Psoas muscle (tissue), 8 donors: Measurements from ENCODE around the gene MAP3K5. TPM values are rescaled to one million over a fixed set of nuclear protein-coding genes. Genes with fewer than 3 reads are reported as not detected.

ENCODE experiments used
- ATAC-seq, 4 donors: fragments of 200-7000 bp; cut with Tn5 transposase; one replicate each; pipeline ENCODE4 v1.9.1; 2020; ENCODE audit warnings: moderate library complexity in 3 of 4, mild to moderate bottlenecking in 2 of 4
- DNase-seq, 2 donors: peaks; one replicate each; pipeline ENCODE4 v3.0.0-alpha.2; 2020
- H3K27ac ChIP-seq: fragments of 200-600 bp; one replicate; pipeline ENCODE4 v1.8.0; 2022
- H3K27me3 ChIP-seq, 3 donors: fragments of 200-600 bp in 1 of 3; one replicate each; pipeline versions ENCODE4 v1.6.1 to v1.8.0; 2013 to 2022; ENCODE audit warnings: low read length in 2 of 3, mild to moderate bottlenecking in 2 of 3, moderate library complexity in 1 of 3; ENCODE audit not compliant: insufficient read depth in 3 of 3
- H3K36me3 ChIP-seq, 2 donors: fragments of 200-600 bp in 1 of 2; one replicate each; pipeline versions ENCODE4 v1.6.1 to v1.8.0; 2013 to 2022; ENCODE audit warnings: low read depth in 1 of 2, mild to moderate bottlenecking in 1 of 2, moderate library complexity in 1 of 2; ENCODE audit not compliant: insufficient read depth in 1 of 2
- H3K4me1 ChIP-seq: fragments of 200-600 bp; one replicate; pipeline ENCODE4 v1.8.0; 2022
- H3K4me3 ChIP-seq: fragments of 200-600 bp; one replicate; pipeline ENCODE4 v1.8.0; 2022; ENCODE audit warnings: mild to moderate bottlenecking
- H3K9me3 ChIP-seq: fragments of 200-600 bp; one replicate; pipeline ENCODE4 v1.8.0; 2022
- WGBS, 3 donors: extraction: QIAGEN DNeasy Blood & Tissue Kit; methylation state at CpG; one replicate each; pipeline versions ENCODE4 v1.1.6 to v1.1.7; 2013; 5-methylcytosine and 5-hydroxymethylcytosine counted together
- intact Hi-C, 2 donors: fragments of 100-400 bp; cut with DNase I; formaldehyde crosslinking; loops; one replicate each; pipeline versions ENCODE4 v1.11.0 to v1.14.2; 2022
- polyA plus RNA-seq, 3 donors: library from polyadenylated mRNA; stranded (reverse); fragments of 200-250 nt; gene quantifications; one replicate each; pipeline ENCODE4 v1.2.3, GENCODE V29; 2013
- total RNA-seq, 4 donors: library from RNA; stranded (reverse); fragmentation: NEBNext Ultra II Directional in 2 of 4; extraction: Animal tissue kit (Norgen Biotek cat#: 25700) in 2 of 4; gene quantifications; one replicate each; pipeline versions ENCODE4 v1.2.1 to v1.2.4, GENCODE V29; 2021 to 2023
- TF ChIP-seq, protein P1 (sequence below): fragments of 200-600 bp; IDR thresholded peaks from one replicate; pipeline ENCODE4 v1.8.0; 2022; ENCODE audit warnings: antibody characterized with exemption
- donor health status: healthy with polysubstance abuse.
- donor health status: DM: no; HTN: no; CAD: no; lungs with moderate emphysema.
- donor health status: Bipolar disorder and iron deficiency.
- donor health status: healthy.
- donor health status: DM: yes; HTN: yes; CAD: no.
- donor health status: DM: no; HTN: no; CAD: no.
- donor health status: DM: no; HTN: no; CAD: no.
- donor health status: DM: yes; HTN: yes; CAD: no.

Gene MAP3K5
- total and polyA plus RNA-seq, 7 donors: 0.91 to 8.3 (median 3.8) TPM

DNA sequence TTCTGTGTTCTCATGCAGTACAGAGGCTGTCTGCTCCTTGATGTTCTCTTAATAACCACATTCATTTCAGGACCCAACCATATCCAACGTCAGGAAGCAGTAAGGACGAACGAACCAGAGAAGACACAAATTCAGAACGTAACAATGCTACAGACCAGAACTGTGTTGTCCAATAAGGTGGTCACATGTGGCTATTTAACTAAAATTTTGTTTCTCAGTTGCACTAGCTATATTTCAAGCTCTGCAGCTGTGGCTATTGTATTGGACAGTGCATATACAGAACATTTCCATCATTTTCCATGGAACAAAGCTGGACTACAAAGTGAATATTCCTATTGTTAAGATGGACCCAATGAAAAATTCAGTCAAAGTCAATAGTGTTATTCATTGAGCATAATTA is 269.1 kb downstream of the MAP3K5 start:
- ATAC-seq: no peak
- TF ChIP-seq, protein P1, sequence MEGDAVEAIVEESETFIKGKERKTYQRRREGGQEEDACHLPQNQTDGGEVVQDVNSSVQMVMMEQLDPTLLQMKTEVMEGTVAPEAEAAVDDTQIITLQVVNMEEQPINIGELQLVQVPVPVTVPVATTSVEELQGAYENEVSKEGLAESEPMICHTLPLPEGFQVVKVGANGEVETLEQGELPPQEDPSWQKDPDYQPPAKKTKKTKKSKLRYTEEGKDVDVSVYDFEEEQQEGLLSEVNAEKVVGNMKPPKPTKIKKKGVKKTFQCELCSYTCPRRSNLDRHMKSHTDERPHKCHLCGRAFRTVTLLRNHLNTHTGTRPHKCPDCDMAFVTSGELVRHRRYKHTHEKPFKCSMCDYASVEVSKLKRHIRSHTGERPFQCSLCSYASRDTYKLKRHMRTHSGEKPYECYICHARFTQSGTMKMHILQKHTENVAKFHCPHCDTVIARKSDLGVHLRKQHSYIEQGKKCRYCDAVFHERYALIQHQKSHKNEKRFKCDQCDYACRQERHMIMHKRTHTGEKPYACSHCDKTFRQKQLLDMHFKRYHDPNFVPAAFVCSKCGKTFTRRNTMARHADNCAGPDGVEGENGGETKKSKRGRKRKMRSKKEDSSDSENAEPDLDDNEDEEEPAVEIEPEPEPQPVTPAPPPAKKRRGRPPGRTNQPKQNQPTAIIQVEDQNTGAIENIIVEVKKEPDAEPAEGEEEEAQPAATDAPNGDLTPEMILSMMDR: no peak
- 84 to 86% (median 86%) methylated on average over 4 of the region's 4 CpGs for WGBS, 3 donors

DNA sequence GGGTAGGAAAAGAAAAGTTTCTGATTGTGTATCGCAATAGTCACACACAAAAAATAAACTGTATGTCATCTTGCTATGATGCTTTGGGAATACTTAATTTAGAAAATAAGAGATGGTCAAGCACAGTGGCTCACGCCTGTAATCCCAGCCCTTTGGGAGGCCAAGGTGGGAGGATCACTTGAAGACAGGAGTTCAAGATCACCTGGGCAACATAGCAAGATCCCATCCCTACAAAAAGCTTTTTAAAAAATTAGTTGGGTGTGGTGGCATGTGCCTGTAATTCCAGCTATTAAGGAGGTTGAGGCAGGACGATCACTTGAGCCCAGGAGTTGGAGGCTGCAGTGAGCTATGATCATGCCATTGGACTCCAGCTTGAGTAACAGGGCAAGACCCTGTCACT is 269.6 kb downstream of the MAP3K5 start:
- ATAC-seq (no peak), DNase-seq (no peak)
- Histone ChIP-seq H3K9me3 (no peaks in the 10 kb centered on the region), H3K27me3 (peaks cover 0 to 12% (median 0%) of the 10 kb centered on the region in 3 donors), H3K36me3 (no peaks in the 10 kb centered on the region), H3K27ac (no peak overlapping the region), H3K4me1 (no peaks in the 10 kb centered on the region), H3K4me3 (no peak overlapping the region)
- WGBS, 3 donors: 80 to 88% (median 83%) methylated on average over 3 of the region's 3 CpGs
- TF ChIP-seq, protein P1: no peak
- intact Hi-C loops: no loop called here

More for the DNA sequence above, 269.1 kb downstream of the MAP3K5 start:
- Histone ChIP-seq H3K27me3 (peaks cover 0 to 12% (median 0%) of the 10 kb centered on the region in 3 donors), H3K4me1 (no peaks in the 10 kb centered on the region), H3K36me3 (no peaks in the 10 kb centered on the region), H3K27ac (no peak overlapping the region), H3K9me3 (no peaks in the 10 kb centered on the region), H3K4me3 (no peak overlapping the region)
- intact Hi-C loops: no loop called here
- DNase-seq: no peak

DNA sequence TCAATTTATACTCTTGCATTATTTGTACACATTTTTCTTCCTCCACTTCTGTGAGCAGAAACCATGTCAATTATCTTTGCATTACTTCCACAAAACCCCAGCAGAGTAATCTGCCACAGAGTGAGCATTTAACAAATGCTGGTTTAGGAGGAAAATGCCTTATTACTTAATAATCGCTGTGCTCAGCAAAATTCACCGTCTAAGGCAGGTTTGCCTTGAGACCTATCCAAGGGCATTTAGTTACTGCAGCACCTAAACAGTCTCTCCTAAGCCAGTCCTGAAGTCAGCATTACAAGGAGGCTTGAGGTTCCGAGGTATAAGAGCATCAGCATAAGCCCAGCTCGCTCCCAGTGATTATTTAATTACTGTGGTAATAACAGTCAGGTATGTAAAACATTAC is 270.4 kb downstream of the MAP3K5 start:
- intact Hi-C loops: no loop called here
- Histone ChIP-seq H3K27me3 (peaks cover 0 to 10% (median 0%) of the 10 kb centered on the region in 3 donors), H3K36me3 (no peaks in the 10 kb centered on the region), H3K9me3 (no peaks in the 10 kb centered on the region), H3K27ac (no peak overlapping the region), H3K4me3 (no peak overlapping the region), H3K4me1 (no peaks in the 10 kb centered on the region)
- no peak for ATAC-seq
- DNase-seq: no peak
- 85 to 91% (median 88%) methylated on average over 4 of the region's 4 CpGs for WGBS, 3 donors
- TF ChIP-seq, protein P1: no peak

DNA sequence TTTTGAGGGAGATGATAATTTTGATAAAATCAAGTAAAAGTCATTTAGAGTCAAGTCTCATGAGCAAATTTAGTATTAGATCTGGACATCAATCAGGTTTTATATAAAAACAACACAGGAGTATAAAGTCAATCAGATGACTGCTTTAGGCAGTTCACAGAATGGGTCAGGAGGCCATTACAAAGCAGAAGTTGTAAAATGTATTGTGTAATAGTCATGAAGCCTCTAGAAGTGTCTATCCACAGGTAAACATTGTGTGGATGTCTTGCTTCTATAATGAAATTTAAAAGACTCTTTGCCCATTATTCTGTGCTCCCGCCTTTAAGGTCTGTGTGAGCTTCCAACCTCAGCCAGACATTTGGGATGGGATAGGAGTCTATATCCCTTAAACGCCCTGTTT is 270.9 kb downstream of the MAP3K5 start:
- Histone ChIP-seq H3K9me3 (no peaks in the 10 kb centered on the region), H3K4me3 (no peak overlapping the region), H3K27ac (no peak overlapping the region), H3K36me3 (no peaks in the 10 kb centered on the region), H3K4me1 (no peaks in the 10 kb centered on the region), H3K27me3 (peaks cover 0 to 9% (median 0%) of the 10 kb centered on the region in 3 donors)
- TF ChIP-seq, protein P1: no peak
- WGBS, 3 donors: 81 to 83% (median 83%) methylated on average over 2 of the region's 2 CpGs
- ATAC-seq (no peak), DNase-seq (no peak)
- intact Hi-C loops: no loop called here

DNA sequence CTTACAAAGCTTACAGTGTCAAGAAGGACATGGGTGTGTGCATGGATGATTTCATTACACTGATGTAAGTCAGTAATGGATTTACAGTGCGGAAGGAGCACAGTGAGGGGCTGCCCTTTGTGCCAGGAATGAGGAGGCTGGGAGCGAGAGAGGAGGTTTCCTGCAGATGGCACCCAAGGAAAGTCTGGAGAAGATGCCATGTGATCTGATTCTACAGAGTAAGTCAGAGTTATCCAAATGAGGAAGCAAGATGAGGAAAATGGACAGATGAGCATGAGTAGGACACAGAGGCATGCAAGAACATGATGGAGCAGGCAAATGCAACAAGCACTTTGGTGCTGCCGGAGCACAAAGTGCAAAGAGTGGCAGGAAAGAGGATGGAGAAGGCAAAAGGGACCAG is 271.8 kb downstream of the MAP3K5 start:
- Histone ChIP-seq H3K4me1 (no peaks in the 10 kb centered on the region), H3K27ac (no peak overlapping the region), H3K27me3 (peaks cover 0 to 9% (median 0%) of the 10 kb centered on the region in 3 donors), H3K9me3 (no peaks in the 10 kb centered on the region), H3K4me3 (no peak overlapping the region), H3K36me3 (no peaks in the 10 kb centered on the region)
- ATAC-seq: no peak
- 69 to 78% (median 74%) methylated on average over 3 of the region's 3 CpGs for WGBS, 3 donors
- intact Hi-C loops: no loop called here
- DNase-seq: no peak
- TF ChIP-seq, protein P1: no peak
